RCC 7860 (cell line): ENCODE measurements around the gene STAU1.
"Not testable (repeated sequence)": the region's sequence is repeated elsewhere in the genome, so short reads cannot be mapped to it uniquely, and the experiment has no call there.

Experiments
- DNase-seq: peaks from one replicate; pipeline ENCODE4 v3.0.0-alpha.2; 2015; ENCODE audit warnings: low spot score
- FAIRE-seq: peaks from 2 replicates; lab custom pipeline; 2012; peaks lifted over from hg19 to GRCh38; lab: Jason Lieb, UNC

STAU1 gene, protein sequence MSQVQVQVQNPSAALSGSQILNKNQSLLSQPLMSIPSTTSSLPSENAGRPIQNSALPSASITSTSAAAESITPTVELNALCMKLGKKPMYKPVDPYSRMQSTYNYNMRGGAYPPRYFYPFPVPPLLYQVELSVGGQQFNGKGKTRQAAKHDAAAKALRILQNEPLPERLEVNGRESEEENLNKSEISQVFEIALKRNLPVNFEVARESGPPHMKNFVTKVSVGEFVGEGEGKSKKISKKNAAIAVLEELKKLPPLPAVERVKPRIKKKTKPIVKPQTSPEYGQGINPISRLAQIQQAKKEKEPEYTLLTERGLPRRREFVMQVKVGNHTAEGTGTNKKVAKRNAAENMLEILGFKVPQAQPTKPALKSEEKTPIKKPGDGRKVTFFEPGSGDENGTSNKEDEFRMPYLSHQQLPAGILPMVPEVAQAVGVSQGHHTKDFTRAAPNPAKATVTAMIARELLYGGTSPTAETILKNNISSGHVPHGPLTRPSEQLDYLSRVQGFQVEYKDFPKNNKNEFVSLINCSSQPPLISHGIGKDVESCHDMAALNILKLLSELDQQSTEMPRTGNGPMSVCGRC

DNA sequence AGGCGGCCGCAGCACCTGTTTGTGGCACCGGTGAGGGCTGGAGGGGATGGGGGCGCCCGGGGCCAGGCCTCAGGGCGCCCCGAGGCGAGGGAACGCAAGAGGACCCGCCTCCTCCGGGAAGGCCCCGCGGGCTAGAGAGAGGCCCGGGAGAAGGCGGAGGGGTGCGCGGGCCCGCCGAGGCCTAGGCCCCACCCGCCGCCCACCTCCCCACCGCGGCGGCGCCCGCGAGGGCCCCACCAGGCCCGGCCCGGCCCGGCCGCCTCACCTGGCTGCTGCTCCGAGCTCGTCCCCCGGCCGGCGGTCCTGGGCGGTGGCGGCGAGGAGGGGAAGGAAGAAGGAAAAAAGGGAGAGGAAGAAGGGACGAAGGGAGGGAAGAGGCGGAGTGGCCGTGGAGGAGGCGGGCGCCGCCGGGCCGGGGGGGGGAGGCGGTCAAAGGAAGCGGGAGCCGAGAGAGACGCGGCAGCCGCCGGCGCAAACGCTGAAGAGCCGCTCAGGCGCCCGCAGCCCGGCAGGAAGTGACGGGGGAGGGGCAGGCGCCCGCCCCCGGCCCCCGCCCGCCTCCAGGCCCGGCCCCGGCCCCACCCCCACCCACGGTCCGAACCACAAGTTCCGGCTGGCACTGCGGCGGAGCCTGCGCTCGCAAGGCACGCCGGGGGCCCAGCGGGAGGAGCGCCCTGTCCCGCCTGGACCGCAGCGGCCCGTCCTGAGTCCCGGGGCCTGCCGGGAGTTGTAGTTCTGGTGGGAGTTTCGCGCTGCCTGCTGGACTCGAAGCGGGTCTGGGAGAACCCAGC lies at the start of gene STAU1:
Gene STAU1, minus strand, starts transcription at position 484 of the 791 bp plus-strand sequence. CDS start 22,133 bp downstream, outside the sequence.
- FAIRE-seq (no peak), DNase-seq (peak; percentile 90)

DNA sequence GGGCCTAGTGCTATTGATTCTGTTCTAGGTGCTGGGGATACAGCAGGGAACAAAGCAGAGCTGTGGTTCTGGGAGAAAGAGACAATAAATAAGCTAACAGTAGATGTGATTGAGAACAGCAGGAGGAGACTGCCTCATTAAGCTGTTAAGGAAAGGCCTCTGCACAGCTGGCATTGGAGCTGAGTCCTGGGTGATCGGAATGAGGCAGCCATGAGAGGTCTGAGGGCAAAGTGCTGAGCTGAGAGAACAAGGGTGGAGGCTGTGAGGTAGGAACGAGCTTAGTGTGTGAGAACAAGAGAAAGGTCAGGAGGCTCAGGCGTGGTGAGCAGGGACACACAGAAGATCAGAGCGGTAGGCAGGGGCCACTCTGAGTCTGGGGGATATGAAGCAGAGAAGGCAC lies 49.4 kb upstream of the STAU1 start:
- FAIRE-seq (no peak), DNase-seq (no peak)

DNA sequence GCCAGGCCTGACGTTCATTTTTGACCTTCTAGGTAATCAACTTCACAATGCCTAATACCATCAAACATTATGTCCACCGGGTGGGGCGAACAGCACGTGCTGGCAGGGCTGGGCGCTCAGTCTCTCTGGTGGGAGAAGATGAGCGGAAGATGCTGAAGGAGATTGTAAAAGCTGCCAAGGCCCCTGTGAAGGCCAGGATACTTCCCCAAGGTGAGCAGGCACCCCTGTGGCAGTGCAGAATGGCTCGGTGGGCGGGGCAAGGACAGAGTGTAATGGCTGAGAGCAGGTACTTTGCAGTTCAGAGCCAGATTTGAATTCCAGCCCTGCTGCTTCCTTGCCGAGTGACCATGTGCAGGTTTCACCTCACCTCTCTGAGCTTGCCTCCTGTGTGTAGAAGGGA lies 48.2 kb upstream of the STAU1 start:
- no peak for FAIRE-seq

DNA sequence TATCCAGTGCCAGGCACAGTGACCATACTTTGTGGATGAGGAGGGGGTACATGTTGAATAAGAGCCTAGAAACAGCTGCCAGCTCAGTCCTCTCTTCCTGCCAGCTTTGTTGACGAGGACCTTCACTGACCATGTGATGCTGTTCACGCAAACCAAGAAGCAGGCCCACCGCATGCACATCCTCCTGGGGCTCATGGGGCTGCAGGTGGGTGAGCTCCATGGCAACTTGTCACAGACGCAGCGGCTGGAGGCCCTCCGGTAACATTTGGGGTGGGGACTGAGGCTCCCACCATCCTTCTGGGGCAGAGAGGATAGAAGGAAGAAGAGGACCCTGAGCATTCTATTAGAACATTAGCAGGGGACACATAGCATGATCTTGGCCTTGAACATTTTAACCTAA lies 46.7 kb upstream of the STAU1 start:
- FAIRE-seq (no peak), DNase-seq (no peak)

More for the DNA sequence above, 48.2 kb upstream of the STAU1 start:
- no peak for DNase-seq

DNA sequence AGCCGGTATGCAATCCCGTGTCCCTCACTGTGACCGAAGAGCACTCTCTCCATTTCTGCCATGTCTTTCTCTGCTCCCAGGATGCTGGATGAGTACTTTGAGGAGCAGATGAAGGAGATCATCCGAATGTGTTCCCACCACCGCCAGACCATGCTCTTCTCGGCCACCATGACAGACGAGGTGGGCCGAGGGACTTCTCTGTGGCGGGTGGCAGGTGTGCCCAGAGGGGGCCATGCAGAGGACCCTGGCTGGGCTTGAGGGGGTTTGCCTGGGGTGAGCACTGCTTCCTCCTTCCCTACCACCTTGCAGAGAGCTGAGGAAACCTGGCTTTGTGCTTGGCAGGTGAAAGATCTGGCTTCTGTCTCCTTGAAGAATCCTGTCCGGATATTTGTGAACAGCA lies 45.1 kb upstream of the STAU1 start:
- DNase-seq (no peak), FAIRE-seq (no peak)

DNA sequence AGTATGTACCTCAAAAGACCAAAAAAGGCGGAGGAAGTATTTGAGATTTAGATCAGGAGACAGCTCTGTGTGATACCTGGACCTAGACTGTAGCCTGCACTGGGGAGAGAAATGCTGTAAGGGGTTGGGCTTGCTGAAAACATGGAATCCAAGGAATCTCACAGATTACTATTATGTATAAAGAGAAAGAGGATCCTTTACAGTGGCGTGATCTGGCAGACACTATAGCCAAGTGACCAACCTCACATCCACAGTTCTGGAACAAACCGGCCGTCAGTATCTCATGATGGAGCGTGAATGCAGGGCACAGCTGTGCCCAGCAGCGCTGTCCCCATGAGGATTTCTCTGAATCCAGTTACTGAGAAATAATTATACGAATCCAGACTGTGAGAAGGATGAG lies 43.3 kb upstream of the STAU1 start:
- no peak for FAIRE-seq
- DNase-seq = no peak

DNA sequence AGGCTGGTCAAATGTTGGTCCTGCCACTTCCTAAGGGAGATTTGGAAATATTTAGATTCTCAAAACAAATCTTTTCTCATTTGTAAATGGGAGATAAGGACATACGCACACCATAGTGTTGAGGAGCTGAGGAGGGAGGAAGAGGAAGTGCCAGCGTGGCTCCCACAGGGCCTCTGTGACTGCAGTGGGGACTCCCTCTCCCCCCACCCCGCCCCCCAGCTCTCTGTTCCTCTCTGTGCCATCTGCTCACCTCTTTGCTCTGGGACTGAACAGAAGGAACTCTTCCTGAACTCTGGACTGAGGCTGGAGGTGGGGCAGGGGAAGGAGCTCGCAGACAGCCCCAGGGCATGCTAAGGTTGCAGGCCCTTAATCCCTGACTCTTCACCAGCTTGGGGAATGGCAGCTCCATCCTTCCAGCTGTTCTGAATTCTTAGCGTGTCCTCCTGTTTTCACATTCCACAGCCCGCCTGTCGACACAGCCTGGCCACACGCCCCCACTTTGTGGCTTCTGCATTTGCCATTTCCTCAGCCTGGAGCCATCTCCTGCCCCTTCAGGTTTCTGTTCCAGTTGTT lies 42.5 kb upstream of the STAU1 start:
- no peak for DNase-seq
- no peak for FAIRE-seq

DNA sequence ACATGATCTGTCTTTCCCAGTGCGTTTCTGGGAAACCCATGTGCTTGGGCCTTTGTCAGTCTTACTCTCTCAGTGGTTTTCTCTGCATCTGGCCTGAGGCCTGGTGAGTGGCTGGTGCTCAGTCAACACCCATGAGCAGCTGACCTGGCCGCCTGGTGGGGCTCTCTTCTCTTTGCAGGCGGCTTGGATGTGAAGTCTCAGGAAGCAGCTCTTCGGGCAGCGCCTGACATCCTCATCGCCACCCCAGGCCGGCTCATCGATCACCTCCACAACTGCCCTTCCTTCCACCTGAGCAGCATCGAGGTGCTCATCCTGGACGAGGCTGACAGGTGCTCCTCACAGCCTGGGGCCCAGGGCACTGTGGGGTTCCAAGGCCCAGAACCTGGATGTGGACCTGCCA lies 41.9 kb upstream of the STAU1 start:
- FAIRE-seq (no peak), DNase-seq (no peak)

DNA sequence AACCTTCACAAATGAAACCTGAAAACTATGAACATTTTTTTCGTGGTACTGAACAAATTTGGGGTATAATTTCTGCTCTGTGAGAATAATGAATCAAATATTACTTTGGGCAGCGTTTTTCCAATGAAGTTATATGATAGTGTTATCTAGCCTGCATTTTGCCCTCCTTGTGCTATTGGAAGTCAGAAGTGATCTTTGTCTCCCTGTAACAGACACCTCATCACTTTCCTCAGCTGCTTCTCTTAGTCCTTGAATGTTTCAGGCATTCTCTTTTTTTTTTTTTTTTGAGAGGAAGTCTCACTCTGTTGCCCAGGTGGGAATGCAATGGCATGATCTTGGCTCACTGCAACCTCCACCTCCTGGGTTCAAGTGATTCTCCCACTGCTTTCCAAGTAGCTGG lies 41.2 kb upstream of the STAU1 start:
- no peak for DNase-seq
- no peak for FAIRE-seq

DNA sequence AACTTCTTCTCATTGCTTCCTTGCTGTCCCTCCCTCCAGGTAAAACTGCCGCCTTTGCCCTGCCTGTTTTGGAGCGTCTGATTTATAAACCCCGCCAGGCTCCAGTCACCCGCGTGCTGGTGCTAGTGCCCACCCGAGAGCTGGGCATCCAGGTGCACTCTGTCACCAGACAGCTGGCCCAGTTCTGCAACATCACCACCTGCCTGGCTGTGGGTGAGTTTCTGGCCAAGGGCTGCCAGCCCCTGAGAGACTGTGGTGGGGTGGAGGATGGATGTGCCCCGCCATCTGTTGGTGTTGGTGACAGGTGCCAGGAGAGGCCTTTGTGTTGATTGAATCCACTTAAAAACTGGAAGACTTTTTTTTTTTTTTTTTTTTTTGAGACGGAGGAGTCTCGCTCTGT lies 40.5 kb upstream of the STAU1 start:
- FAIRE-seq (no peak), DNase-seq (no peak)

DNA sequence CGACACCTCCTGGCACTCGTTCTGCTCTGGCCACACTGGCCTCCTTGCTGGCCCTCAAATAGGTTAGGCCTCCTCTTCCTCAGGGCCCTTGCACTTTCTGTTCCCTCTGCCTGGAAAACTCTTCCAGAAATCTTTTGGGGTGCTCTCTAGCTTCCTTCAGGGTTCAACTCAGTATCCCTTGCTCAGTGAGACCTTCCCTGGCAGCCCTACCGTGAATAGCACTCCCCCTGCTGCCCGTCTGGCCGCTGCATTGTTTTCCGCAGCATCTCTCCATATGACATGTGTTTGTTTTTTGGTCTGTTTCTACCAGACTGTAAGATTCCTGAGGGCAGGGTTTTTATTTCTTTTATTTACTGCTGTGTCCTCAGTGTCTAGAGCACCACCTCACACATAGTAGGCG lies 37.8 kb upstream of the STAU1 start:
- FAIRE-seq = no peak
- no peak for DNase-seq

DNA sequence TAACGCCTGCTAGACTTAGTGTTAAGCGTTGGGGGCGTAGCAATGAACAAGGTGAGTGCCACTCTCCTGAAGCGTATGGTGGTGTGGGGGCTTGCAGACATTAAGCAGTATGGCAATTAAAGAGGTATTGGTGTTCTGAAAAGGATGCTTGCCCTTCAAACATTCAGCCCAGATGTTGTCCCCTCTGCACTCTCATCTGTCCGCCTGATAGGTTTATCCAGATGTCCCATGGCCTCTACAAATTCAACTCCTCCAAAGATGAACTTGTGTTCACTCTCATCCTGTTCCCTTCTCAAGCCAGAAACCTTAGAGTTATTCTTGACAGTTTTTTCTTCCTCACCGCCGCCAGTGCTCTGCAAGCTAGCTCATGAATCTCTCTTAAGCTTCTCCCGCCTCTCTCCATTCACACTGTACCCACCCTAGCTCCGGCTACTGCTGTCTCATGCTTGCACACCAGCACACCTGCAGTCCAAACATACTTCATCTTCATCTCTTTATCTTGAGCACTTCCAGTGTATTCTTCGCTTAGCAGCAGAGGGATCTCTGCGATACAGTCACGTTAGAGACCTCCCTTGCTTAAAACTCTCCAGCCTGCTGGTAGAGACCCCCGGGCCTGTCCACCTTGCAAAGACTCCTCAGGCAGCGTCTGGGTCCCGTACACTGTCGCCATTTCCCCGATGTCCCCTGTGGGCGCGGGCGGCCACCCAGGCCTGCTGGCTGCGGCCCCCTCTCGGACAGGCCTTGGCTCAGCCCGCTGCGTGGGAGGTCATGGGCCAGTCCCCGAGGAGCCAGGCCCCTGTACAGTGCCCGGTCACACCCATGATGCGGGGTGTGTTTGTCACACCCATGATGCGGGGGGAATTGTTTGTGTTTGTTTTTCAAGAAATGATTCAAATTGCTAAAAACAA lies 32.0 kb upstream of the STAU1 start:
- no peak for FAIRE-seq
- no peak for DNase-seq

DNA sequence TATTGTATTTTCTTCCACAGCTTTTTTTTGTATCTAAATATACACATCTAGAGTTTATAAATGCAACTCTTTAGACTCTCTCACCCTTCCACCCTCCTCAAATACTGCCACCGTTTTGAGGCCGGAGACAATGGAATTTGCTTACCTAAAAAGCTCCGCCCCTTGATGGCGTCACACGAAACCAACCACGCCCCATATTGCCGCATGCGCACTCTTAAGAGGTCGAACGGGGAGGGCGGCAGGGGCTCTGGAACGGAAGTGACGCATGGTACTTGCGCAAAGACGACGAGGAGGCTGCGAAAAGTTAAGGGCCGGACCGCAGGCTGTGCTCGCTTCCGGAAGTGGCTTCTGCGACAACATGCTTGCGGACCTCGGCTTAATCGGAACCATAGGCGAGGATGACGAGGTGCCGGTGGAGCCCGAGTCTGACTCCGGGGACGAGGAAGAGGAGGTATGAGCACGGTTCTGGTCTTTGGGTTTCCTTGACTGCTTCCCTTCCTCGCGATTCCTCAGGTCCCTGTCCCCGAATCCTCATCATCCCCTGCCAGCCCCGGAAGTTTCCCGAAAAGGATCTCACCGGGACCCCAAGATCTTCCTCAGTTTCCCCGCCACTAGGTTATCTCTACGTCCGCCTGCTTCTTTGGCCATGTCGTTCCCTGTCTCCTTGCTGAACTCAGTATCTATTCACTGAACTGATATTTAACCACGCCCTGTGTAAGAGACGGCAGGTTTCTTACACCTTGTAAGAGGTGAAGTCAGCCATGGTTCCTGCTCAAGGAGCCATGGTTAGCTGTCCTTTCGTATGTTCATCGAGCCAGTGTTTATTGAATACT lies 31.2 kb upstream of the STAU1 start, which contains the start of gene DDX27:
Gene DDX27, plus strand, starts transcription at position 326 of the 833 bp plus-strand sequence. Its CDS starts 33 bp downstream, at position 359.
- FAIRE-seq (peak; percentile 96), DNase-seq (peak; percentile 97)

DNA sequence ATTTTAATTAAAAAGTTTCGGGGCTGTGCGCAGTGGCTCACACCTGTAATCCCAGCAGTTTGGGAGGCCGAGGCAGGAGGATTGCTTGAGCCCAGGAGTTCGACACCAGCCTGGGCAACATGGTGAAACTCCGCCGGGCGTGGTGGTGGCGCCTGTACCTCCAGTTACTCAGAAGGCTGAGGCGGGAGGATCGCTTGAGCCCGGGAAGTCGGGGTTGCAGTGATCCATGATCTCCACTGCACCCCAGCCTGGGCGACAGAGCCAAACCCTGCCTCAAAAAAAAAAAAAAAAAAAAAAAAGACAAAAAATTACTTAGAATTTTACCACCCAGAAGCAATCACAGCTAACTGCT lies 30.6 kb upstream of the STAU1 start:
- DNase-seq, FAIRE-seq: not testable (repeated sequence)

DNA sequence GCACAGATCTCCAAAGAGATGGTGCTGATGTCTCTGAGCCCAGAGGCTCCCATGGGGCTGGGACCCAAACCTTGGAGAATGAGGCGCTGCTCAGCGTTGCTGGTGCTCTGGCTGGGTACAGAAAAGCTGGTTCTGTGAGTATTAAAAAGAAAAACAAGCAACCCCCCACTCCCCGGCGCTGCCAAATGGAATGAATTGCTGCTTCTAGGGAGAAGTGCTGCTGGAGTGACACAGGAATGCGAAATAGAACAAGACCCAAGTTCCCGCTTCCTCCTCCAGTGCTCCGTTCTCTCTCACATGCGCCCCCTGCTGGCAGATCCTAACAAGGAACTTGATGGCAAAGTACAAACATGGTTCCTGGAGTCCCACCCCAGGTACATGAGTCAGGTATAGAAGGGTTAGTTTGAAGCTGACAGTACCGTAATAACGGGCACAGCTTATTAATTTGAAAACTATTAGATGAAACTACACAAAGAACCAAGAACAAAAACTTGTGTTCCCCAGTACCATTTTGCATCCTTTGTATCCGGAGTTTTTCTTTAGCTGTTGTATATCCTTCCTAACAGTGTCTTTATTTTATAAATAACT lies 29.0 kb upstream of the STAU1 start:
- FAIRE-seq = peak; percentile 79
- DNase-seq = peak; percentile 85

DNA sequence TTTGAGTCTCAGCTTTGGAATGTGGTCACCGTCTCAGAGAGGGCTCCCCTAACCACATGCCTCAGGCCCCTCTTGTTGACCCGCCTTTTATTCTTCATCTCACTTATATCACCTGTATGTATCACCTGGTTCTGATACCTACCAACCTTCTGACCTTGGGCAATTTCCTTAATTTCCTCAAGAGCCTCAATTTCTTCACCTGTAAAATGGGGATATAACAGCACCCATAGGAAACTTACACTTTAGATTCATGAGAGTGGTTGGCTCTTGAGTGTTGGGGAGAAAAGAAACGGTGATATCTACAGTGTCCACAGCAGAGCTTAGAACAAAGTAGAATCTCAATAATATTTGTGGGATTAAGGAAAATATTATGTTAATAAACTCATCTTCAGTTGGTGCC lies 27.1 kb upstream of the STAU1 start:
- FAIRE-seq = no peak
- DNase-seq = no peak

DNA sequence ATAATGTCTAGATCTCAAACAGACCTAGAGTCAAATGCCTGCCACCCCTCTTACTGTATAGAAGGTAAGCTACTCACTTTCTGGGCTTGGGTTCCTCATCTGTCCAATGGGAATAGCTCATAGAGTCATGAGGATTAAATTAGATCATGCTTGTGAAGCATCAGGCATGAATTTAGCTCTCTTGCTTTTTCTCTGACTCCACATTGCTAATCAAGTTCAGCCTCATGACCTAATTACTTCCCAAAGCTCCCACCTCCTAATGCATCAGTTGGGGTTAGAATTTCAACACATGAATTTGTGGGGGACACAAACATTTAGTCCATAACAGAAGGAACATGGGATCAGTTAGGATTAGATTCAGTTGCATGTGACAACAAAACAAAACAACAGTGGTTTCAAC lies 26.4 kb upstream of the STAU1 start:
- FAIRE-seq = no peak

DNA sequence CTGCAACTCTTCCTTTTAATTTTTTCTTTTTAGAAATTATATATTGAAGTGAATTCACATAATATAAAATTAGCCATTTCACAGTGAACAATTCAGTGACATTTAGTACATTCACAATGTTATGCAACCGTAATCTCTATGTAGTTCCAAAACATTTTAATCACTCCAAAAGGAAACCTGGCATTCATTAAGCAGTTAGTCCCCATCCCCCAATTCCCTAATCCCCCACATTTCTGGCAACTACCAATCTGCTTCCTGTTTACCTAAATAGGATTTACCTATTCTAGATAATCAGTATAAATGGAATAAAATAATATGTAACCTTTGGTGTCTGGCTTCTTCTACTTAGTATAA lies 22.6 kb upstream of the STAU1 start:
- FAIRE-seq = no peak

More for the DNA sequence above, 26.4 kb upstream of the STAU1 start:
- no peak for DNase-seq

DNA sequence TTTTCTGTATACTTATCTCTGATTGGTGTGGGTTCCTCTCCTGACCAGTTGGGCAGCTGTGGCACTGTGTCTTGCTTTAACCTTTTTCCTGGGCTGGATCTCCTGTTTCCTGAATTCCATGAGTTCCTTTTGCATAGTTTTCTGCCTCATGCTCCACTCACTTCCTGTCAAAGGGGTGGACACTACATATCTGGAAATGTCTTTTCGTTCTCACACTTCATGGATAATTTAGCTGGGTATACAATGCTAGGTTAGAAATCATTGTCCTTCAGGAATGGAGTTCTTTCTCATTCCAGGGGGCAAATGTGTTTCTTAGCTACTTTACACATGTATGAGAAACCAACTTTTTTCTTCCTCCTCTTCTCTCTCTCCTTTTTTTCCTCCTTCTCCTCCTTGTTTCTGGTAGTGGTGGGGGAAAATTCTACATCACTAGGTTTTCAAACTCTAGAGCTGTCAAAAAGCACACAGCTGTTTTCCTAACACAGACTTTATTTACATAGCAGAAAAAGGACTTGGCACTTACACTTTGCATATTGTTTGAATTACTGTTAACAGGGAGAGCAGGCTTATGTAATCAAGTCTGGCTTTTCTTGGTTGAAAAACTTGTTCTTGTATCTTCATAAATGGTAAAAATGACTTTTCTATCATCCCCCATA lies 22.1 kb upstream of the STAU1 start:
- DNase-seq = no peak
- FAIRE-seq = no peak

More for the DNA sequence above, 22.6 kb upstream of the STAU1 start:
- no peak for DNase-seq
